Activated CD4-positive, alpha-beta T cell treated with anti-CD3 and anti-CD28 coated beads for 48 hours (primary cell): ENCODE measurements around the gene SLC12A7.

Experiments used
- DNase-seq: peaks from one replicate; pipeline ENCODE4 v3.0.0-alpha.2; 2020

The SLC12A7 gene

GRCh38 chr5:1124205-1125029 is 12.6 kb upstream of the SLC12A7 start:
- no peak for DNase-seq

GRCh38 chr5:1123418-1124147 is 11.7 kb upstream of the SLC12A7 start:
- DNase-seq = no peak

DNA sequence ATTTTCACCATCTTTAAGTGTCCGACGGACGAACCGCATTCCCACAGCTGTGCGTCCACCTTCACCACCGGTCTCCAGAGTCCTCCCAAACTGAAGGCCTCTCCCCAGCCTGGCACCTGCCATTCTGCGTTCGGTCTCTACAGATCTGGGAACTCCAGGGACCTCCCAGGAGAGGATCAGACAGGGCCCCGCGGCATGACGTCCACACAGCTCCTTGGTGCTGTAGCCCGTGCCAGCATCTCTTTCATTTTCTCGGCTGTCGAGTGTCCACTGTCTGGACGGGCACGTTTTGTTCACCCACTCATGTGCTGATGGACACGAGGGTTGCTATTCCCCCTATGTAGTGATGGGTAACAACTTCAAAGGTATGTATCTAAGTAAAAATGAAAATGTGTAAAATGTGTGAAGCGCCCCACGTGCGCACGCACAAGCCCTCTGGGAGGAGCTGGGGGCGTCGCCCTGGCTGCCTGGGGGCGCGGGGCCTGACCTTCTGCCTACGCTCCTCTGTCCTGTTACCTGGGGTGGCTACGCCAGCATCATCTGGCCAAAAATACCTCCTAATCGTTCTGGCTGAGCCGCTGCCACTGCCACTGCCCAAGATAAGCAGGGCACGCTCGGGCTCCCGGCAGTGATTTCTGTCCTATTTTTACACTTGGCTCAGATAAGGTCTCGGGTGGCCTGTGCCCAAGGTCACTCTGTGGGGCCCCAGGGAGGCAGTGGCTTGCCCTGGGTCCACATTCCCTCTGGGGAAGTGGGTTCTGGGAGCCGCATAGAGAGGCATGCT is 10.8 kb upstream of the SLC12A7 start:
- no peak for DNase-seq

GRCh38 chr5:1121891-1122290 is 10.0 kb upstream of the SLC12A7 start:
- no peak for DNase-seq

DNA sequence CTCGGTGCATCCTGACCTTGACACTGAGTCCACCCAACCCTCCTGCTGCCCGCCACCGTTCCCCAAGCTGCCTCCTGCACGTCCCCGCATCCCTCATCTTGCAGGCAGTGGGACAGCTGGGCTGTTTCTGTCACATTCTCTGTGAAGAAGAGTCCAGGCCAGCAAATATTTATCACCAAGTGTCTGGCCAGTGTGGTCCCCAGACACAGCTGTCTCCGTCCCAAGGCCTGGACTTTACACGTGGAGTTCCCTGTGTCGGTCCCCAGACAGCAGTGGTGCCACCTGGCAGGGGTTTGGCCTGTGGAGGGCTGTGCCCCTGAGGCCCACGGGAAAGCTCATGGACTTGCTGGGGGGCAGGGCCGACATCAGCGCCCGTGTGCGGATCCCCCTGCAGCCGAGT is 9.2 kb upstream of the SLC12A7 start:
- no peak for DNase-seq

- no peak for DNase-seq
Measured at GRCh38 chr5:1120236-1120999, 8.6 kb upstream of the SLC12A7 start.

- DNase-seq = no peak
Measured at GRCh38 chr5:1119312-1119831, 7.5 kb upstream of the SLC12A7 start.

GRCh38 chr5:1118738-1119137 is 6.9 kb upstream of the SLC12A7 start:
- DNase-seq = no peak

GRCh38 chr5:1118231-1118698 is 6.4 kb upstream of the SLC12A7 start:
- DNase-seq = no peak

GRCh38 chr5:1116977-1117376 is 5.1 kb upstream of the SLC12A7 start:
- DNase-seq = no peak

GRCh38 chr5:1116109-1116740 is 4.4 kb upstream of the SLC12A7 start:
- no peak for DNase-seq

DNA sequence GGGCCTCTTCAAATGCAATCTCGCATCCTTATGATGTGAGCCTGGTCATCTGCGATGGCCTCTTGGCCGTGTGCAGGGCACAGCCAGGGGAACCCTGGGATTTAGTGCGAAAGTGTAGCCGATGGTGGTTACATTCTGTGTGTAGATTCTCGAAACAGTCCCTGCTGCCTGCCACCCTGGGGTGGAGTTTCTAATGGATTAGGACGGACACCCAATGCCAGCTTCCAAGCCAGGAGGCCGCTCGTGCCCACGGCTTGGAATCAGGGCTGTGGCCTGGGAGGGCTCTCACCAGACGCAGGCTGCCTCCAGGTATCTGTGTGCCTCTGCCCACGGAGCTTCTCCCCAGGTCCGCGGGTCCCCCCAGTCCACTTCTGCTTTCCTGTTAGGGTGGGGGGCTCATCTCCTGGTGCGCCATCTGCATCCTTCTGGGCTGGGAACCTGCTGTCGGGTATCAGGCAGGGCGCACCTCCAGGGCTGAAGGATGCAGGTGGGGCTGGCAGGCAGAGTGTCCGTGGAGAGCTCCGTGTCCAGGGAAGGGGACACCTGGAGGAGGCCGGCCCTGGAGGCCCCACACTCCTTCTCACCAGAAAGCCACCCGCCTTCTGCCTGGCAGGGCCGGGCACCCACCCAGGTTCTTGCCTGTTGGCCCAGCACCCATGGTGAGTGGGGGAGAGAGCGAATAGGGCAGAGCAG is 3.4 kb upstream of the SLC12A7 start:
- DNase-seq = no peak

DNA sequence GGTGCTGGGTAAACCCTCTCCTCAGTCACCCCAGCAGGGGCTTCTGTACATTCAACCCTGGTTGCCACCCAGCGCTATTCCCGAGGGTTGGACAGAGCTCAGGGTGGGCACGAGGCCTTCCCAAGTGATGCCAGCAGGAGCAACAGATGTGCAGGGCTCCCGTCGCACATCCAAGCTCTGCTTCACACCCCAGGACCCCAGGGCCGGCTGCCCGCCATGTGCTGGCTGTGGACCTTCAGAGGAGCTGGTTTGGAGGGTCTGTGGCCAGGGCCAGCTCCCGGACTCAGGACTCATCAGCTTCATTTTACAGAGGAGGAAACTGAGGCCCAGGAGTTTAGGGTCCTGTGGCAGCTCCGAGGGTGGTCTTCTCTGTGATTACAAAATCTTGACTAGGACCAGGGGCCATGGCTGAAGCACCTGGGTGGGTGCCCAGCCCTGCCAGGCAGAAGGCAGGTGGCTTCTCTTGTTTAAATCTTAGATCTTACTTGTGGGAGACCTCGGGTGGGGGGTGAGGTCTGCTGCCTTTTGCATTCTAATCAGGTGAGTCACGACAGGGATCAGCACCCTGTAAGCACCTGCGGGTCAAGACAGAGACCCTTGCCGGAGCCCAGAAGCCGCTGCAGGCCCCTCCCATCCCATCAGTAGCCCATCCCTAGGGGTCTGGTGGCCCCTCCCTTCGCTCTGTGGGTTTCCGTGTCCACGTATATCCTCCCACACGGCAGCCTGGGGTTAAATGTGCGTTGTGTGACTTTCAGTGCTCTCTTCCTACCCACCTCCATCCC is 2.1 kb upstream of the SLC12A7 start:
- DNase-seq = no peak

DNA sequence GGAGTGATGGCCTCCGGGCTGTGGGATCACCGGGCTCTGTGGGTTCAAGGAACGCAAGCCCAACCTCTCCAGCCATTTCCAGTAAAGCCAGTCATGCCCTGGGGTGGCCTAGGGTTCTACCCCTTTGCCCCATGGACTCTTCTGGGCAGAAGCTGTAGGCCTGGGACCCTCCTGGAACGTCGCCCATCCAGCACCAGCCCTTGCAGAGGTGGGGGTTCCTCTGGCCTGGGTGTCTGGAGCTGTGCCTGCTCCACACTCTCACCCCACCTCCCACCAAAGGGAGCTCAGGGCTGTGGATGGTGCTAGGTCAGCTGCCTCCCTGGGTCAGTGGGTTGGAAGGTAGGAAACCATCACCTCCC is 1.4 kb upstream of the SLC12A7 start:
- DNase-seq = no peak

GRCh38 chr5:1112596-1113331 is 901 bp upstream of the SLC12A7 start:
- DNase-seq = no peak

GRCh38 chr5:1111241-1111726 is 579 bp downstream of the SLC12A7 start:
- peak; percentile 20 for DNase-seq

GRCh38 chr5:1110307-1111240 is 1.3 kb downstream of the SLC12A7 start:
- DNase-seq = peak; percentile 26

- DNase-seq = no peak
Measured at GRCh38 chr5:1109542-1110306, 2.1 kb downstream of the SLC12A7 start.
